ENCODE results near the gene SESTD1. TPM values are rescaled to one million over a fixed set of nuclear protein-coding genes. Genes with fewer than 3 reads are reported as not detected.
"Not testable (repeated sequence)": the region's sequence is repeated elsewhere in the genome, so short reads cannot be mapped to it uniquely, and the experiment has no call there.

SESTD1 gene
- total RNA-seq, 3 donors from 2014 or later (not counting 1 experiment from before 2014, with no cell fraction given): 14.7 to 25.2 (median 19.0) TPM

GRCh38 chr2:179248024-179248348, 16.6 kb downstream of the SESTD1 start:
- DNase-seq (no peak), ATAC-seq (no peak)
- intact Hi-C loops (cut with micrococcal nuclease): no loop called here
- Histone ChIP-seq H3K9me3 (ENCODE audit: control insufficient read depth, insufficient read depth, low read length) (no peaks in the 10 kb centered on the region), H3K4me1 (ENCODE audit: control insufficient read depth, insufficient read depth, low read length) (peaks cover 4% of the 10 kb centered on the region), H3K36me3 (ENCODE audit: control insufficient read depth, insufficient read depth, low read length) (no peaks in the 10 kb centered on the region), H3K27ac (ENCODE audit: low read length) (no peak overlapping the region), H3K27me3 (ENCODE audit: control insufficient read depth, insufficient read depth, low read length) (no peaks in the 10 kb centered on the region), H3K4me3 (ENCODE audit: low read length) (no peak overlapping the region)
- TF ChIP-seq, protein P1, sequence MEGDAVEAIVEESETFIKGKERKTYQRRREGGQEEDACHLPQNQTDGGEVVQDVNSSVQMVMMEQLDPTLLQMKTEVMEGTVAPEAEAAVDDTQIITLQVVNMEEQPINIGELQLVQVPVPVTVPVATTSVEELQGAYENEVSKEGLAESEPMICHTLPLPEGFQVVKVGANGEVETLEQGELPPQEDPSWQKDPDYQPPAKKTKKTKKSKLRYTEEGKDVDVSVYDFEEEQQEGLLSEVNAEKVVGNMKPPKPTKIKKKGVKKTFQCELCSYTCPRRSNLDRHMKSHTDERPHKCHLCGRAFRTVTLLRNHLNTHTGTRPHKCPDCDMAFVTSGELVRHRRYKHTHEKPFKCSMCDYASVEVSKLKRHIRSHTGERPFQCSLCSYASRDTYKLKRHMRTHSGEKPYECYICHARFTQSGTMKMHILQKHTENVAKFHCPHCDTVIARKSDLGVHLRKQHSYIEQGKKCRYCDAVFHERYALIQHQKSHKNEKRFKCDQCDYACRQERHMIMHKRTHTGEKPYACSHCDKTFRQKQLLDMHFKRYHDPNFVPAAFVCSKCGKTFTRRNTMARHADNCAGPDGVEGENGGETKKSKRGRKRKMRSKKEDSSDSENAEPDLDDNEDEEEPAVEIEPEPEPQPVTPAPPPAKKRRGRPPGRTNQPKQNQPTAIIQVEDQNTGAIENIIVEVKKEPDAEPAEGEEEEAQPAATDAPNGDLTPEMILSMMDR (IDR thresholded peaks at IDR 0.05): no peak
- Mint-ChIP-seq H3K36me3 (no peaks in the 10 kb centered on the region), H3K4me3 (no peak overlapping the region), H3K9me3 (peaks cover 0 to 2% of the 10 kb centered on the region in 2 donors), H3K27ac (peak overlapping the region in 1 of 2 donors; percentile 21), H3K27me3 (ENCODE audit: low read depth in 2 of 2) (no peaks in the 10 kb centered on the region), H3K4me1 (peaks cover 44 to 46% of the 10 kb centered on the region in 2 donors)
- 100% methylated on average over 1 of the region's 1 CpG for WGBS (ENCODE audit: insufficient coverage)

DNA sequence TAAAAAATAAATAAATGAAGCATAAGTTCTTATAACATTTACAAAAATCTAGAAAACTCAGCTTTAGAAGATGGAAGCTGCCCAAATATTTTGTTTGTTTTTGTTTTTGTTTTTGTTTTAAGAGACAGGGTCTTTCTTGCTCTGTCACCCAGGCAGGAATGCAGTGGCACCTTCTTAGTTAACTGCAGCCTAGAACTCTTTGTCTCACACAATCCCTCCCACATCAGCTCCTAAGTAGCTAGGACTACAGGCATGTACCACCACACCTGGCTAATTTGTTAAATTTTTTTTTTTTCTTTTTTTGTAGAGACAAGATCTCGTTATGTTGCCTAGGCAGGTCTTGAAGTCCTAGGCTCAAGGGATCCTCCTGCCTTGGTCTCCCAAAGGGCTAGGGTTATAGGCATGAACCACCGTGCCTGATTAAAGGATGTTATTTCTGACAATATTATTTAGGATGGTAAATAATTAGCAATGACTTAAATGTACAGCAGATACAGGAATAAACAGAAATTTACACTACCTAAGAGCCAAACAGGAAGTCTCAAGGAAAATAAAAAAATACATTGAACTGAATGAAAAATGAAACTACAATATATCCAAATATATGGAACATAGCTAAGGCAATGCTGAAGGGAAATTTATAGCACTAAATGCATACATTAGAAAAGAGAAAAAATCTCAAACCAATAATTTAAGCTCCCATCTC, 17.2 kb downstream of the SESTD1 start:
- TF ChIP-seq, protein P1 (IDR thresholded peaks at IDR 0.05): no peak
- Mint-ChIP-seq H3K27me3 (ENCODE audit: low read depth in 2 of 2) (no peaks in the 10 kb centered on the region), H3K27ac (peak overlapping the region in 1 of 2 donors; percentile 21), H3K4me3 (no peak overlapping the region), H3K4me1 (peaks cover 39 to 41% of the 10 kb centered on the region in 2 donors), H3K9me3 (peaks cover 0 to 2% of the 10 kb centered on the region in 2 donors), H3K36me3 (no peaks in the 10 kb centered on the region)
- Histone ChIP-seq H3K27ac (ENCODE audit: low read length) (no peak overlapping the region), H3K27me3 (ENCODE audit: control insufficient read depth, insufficient read depth, low read length) (no peaks in the 10 kb centered on the region), H3K4me3 (ENCODE audit: low read length) (no peak overlapping the region), H3K9me3 (ENCODE audit: control insufficient read depth, insufficient read depth, low read length) (no peaks in the 10 kb centered on the region), H3K4me1 (ENCODE audit: control insufficient read depth, insufficient read depth, low read length) (peaks cover 4% of the 10 kb centered on the region), H3K36me3 (ENCODE audit: control insufficient read depth, insufficient read depth, low read length) (no peaks in the 10 kb centered on the region)
- no peak for ATAC-seq
- intact Hi-C loops (cut with micrococcal nuclease): no loop called here
- no peak for DNase-seq
- WGBS (ENCODE audit: insufficient coverage): 78% methylated on average over 1 of the region's 2 CpGs

DNA sequence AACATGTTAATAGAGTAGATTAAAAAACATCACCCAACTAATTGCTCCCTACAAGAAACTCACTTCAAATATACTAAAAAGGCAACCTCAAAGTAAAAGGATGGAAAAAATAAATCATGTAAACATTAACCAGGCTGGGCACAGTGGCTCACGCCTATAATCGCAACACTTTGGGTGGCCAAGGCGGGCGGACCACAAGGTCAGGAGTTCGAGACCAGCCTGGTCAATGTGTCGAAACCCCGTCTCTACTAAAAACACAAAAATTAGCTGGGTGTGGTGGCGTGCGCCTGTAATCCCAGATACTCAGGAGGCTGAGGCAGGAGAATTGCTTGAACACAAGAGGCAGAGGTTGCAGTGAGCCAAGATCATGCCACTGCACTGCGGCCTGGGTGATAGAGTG, 18.8 kb downstream of the SESTD1 start:
- H3K4me3 Mint-ChIP-seq; H3K36me3 ChIP-seq (ENCODE audit: control insufficient read depth, insufficient read depth, low read length); DNase-seq; ATAC-seq; intact Hi-C loops (cut with micrococcal nuclease); H3K27ac Mint-ChIP-seq; H3K9me3 ChIP-seq (ENCODE audit: control insufficient read depth, insufficient read depth, low read length); H3K36me3 Mint-ChIP-seq; H3K27ac ChIP-seq (ENCODE audit: low read length); H3K4me1 ChIP-seq (ENCODE audit: control insufficient read depth, insufficient read depth, low read length); H3K4me3 ChIP-seq (ENCODE audit: low read length); H3K27me3 Mint-ChIP-seq (ENCODE audit: low read depth in 2 of 2); H3K27me3 ChIP-seq (ENCODE audit: control insufficient read depth, insufficient read depth, low read length); H3K9me3 Mint-ChIP-seq: not testable (repeated sequence)
- 71% methylated on average over 7 of the region's 10 CpGs for WGBS (ENCODE audit: insufficient coverage)
- peaks cover 29 to 31% of the 10 kb centered on the region in 2 donors for H3K4me1 Mint-ChIP-seq

DNA sequence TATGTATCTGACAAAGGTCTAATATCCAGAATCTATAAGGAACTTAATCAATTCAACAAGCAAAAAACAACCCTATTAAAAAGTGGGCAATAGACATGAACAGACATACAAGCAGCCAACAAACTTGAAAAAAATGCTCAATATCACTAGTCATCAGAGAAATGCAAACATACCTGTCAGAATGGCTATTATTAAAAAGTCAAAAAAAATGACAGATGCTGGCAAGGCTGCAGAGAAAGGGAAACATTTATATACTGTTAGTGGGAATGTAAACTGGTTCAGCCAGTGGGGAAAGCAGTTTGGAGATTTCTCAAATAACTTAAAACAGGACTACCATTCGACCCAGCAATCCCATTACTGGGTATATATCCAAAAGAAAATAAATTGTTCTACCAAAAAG, 21.6 kb downstream of the SESTD1 start:
- H3K36me3 ChIP-seq (ENCODE audit: control insufficient read depth, insufficient read depth, low read length): no peaks in the 10 kb centered on the region
- no peak overlapping the region for H3K27ac ChIP-seq (ENCODE audit: low read length)
- H3K9me3 ChIP-seq (ENCODE audit: control insufficient read depth, insufficient read depth, low read length): no peaks in the 10 kb centered on the region
- ATAC-seq (no peak), DNase-seq (no peak)
- Mint-ChIP-seq H3K4me1 (peaks cover 17 to 38% of the 10 kb centered on the region in 2 donors), H3K9me3 (peaks cover 0 to 2% of the 10 kb centered on the region in 2 donors), H3K27ac (no peak overlapping the region), H3K27me3 (ENCODE audit: low read depth in 2 of 2) (no peaks in the 10 kb centered on the region), H3K36me3 (no peaks in the 10 kb centered on the region), H3K4me3 (no peak overlapping the region)
- intact Hi-C loops (cut with micrococcal nuclease): no loop called here
- TF ChIP-seq, protein P1 (IDR thresholded peaks at IDR 0.05): no peak
- no peak overlapping the region for H3K4me3 ChIP-seq (ENCODE audit: low read length)
- H3K4me1 ChIP-seq (ENCODE audit: control insufficient read depth, insufficient read depth, low read length): peaks cover 4% of the 10 kb centered on the region
- H3K27me3 ChIP-seq (ENCODE audit: control insufficient read depth, insufficient read depth, low read length): no peaks in the 10 kb centered on the region
- no CpG with 5 or more reads among the region's 1 CpG for WGBS (ENCODE audit: insufficient coverage)
